ENCODE results near the gene ICAM5.
"Not testable (repeated sequence)": the region's sequence is repeated elsewhere in the genome, so short reads cannot be mapped to it uniquely, and the experiment has no call there.

Gene ICAM5
- 0 to 3.3 (median 1.8) reads per million in 9 experiments for total RNA-seq

DNA sequence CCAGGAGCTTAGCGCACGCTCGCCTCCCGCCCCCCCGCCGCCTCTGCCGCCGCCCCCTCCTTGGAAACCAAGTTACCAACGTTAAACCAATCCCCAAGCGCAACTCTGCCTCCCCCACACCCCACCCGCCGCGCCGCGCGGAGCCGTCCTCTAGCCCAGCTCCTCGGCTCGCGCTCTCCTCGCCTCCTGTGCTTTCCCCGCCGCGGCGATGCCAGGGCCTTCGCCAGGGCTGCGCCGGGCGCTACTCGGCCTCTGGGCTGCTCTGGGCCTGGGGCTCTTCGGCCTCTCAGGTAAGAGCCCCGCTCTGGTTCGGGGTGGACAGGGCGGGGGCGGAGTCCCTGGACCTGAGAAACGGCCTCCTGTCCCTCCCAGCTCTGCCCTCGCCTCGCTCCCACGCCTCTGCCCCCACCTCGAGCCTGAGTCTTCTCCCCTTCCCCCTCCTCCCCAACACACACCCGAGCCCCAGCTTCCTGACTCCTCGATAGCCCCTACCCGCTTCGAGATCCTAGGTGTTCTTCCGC is at the start of gene ICAM5:
TSS of gene ICAM5 (plus strand) at position 117 of the 521 bp plus-strand sequence. CDS start at position 209, 92 bp downstream.
- ATAC-seq (replicated peaks), result peak; percentile 16
- DNase-seq, result no peak
- H3K4me1 Mint-ChIP-seq (ENCODE audit: low read depth in 2 of 2), result peaks cover 49 to 60% of the 10 kb centered on the region in 2 donors
- peak within 1 kb of the TSS; percentile 55 to 66 for H3K27ac Mint-ChIP-seq
- peaks cover 29 to 74% of the 10 kb centered on the region in 2 donors for H3K27me3 Mint-ChIP-seq
- H3K9me3 Mint-ChIP-seq, result no peaks in the 10 kb centered on the region
- H3K36me3 Mint-ChIP-seq (ENCODE audit: insufficient read depth), result peaks cover 53% of the 10 kb centered on the region
- peak within 1 kb of the TSS; percentile 89 to 96 for H3K4me3 Mint-ChIP-seq

- H3K27ac Mint-ChIP-seq; DNase-seq; ATAC-seq (replicated peaks); H3K9me3 Mint-ChIP-seq; H3K27me3 Mint-ChIP-seq; H3K36me3 Mint-ChIP-seq (ENCODE audit: insufficient read depth); H3K4me3 Mint-ChIP-seq; H3K4me1 Mint-ChIP-seq (ENCODE audit: low read depth in 2 of 2): not testable (repeated sequence)
Measured at GRCh38 chr19:10241826-10242449, 47.8 kb upstream of the ICAM5 start.

GRCh38 chr19:10243606-10244005 is 46.1 kb upstream of the ICAM5 start:
- no peaks in the 10 kb centered on the region for H3K36me3 Mint-ChIP-seq (ENCODE audit: insufficient read depth)
- DNase-seq (no peak), ATAC-seq (replicated peaks) (no peak)
- H3K9me3 Mint-ChIP-seq, result no peaks in the 10 kb centered on the region
- no peak overlapping the region for H3K27ac Mint-ChIP-seq
- H3K27me3 Mint-ChIP-seq, result no peaks in the 10 kb centered on the region
- H3K4me1 Mint-ChIP-seq (ENCODE audit: low read depth in 2 of 2), result no peaks in the 10 kb centered on the region
- H3K4me3 Mint-ChIP-seq, result no peak overlapping the region

DNA sequence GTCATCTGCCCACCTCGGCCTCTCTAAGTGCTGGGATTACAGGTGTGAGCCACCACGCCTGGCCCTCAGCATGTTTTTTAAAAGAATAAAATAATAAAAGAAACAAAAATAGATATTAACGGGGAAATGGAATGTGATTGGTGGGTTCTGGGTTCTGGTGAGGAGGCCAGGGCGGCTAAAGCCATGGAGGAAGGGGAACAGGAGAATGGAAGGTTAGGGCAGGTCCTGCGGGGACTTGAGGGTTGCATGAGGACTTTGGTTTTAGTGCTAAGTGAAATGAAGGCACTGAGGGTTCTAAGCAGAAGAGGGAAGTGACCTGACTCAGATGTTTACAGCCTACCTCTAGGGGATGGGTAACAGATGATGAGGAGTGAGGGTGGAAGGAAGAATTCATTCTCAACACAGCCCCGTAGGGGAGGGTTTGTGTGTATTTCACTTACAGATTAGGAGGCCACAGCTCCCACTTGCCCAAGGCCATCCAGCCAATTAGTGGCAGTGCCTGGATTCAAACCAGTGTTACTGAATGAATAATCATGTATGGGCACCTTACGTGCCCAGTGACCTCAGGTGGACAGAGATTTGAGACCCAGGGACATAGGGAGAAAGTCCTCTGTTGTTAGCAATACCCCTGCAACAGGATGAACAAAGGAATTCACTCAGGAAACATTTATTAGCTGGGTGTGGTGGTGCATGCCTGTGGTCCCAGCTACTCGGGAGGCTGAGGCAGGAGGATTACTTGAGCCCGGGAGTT is 44.4 kb upstream of the ICAM5 start:
- H3K27ac Mint-ChIP-seq, result no peak overlapping the region
- no peak overlapping the region for H3K4me3 Mint-ChIP-seq
- H3K9me3 Mint-ChIP-seq, result no peaks in the 10 kb centered on the region

DNA sequence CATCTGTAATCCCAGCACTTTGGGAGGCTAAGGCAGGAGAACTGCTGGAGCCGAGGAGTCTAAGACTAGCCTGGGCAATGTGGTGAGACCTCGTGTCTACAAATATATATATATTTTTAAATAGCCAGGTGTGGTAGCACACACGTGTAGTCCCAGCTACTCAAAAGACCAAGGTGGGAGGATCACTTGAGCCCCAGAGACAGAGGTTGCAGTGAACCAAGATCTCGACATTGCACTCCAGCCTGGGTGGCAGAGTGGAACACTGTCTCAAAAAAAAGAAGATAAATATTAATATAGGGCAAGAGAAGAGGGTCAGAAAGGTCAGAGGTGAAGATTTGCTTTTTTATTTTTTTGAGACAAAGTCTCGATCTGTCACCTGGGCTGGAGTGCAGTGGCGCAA is 43.2 kb upstream of the ICAM5 start:
- Mint-ChIP-seq H3K27ac (no peak overlapping the region), H3K27me3 (no peaks in the 10 kb centered on the region), H3K4me1 (ENCODE audit: low read depth in 2 of 2) (peaks cover 0 to 6% of the 10 kb centered on the region in 2 donors), H3K36me3 (ENCODE audit: insufficient read depth) (peaks cover 5% of the 10 kb centered on the region), H3K4me3 (no peak overlapping the region), H3K9me3 (no peaks in the 10 kb centered on the region)
- ATAC-seq (replicated peaks) (no peak), DNase-seq (no peak)

More for the DNA sequence above, 44.4 kb upstream of the ICAM5 start:
- H3K36me3 Mint-ChIP-seq (ENCODE audit: insufficient read depth), result peaks cover 3% of the 10 kb centered on the region
- H3K4me1 Mint-ChIP-seq (ENCODE audit: low read depth in 2 of 2), result peaks cover 0 to 3% of the 10 kb centered on the region in 2 donors
- ATAC-seq (replicated peaks) (no peak), DNase-seq (no peak)
- H3K27me3 Mint-ChIP-seq, result no peaks in the 10 kb centered on the region

GRCh38 chr19:10251792-10252694 is 37.7 kb upstream of the ICAM5 start, which contains the start of gene MRPL4:
TSS of gene MRPL4 (plus strand) at chr19:10252214. CDS start at chr19:10252254, 40 bp downstream.
- Mint-ChIP-seq H3K36me3 (ENCODE audit: insufficient read depth) (peaks cover 39% of the 10 kb centered on the region), H3K9me3 (no peaks in the 10 kb centered on the region), H3K27ac (peak within 1 kb of the TSS; percentile 93 to 97), H3K27me3 (no peaks in the 10 kb centered on the region), H3K4me1 (ENCODE audit: low read depth in 2 of 2) (peaks cover 0 to 14% of the 10 kb centered on the region in 2 donors), H3K4me3 (peak within 1 kb of the TSS; percentile 96 to 97)
- ATAC-seq (replicated peaks) (peak; percentile 94), DNase-seq (peak; percentile 94 to 96 (median 94))

DNA sequence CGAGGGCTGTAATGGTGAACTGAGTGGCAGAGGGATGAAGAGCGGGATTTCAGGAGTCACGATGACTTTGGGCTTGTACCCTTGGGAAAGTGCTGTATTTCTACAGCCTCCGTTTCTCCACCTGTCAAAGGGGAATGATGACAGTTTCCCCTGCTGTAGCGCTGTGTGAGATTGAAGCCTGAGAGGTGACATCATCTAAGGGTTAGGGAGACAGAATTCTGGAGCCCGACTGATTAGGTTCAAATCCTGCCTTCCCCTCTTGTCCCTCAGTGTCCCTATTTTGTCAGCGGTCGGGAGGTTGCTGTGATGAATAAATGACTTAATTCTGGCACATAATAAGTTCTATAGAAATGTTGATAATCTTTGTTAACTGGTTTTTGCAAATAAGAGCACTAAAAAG is 37.0 kb upstream of the ICAM5 start:
- Mint-ChIP-seq H3K4me1 (ENCODE audit: low read depth in 2 of 2) (peaks cover 5 to 14% of the 10 kb centered on the region in 2 donors), H3K9me3 (no peaks in the 10 kb centered on the region)

GRCh38 chr19:10254244-10254643 is 35.5 kb upstream of the ICAM5 start:
- H3K36me3 Mint-ChIP-seq (ENCODE audit: insufficient read depth), result peaks cover 54% of the 10 kb centered on the region
- DNase-seq (no peak), ATAC-seq (replicated peaks) (no peak)
- H3K9me3 Mint-ChIP-seq, result no peaks in the 10 kb centered on the region
- H3K4me1 Mint-ChIP-seq (ENCODE audit: low read depth in 2 of 2), result peaks cover 5 to 14% of the 10 kb centered on the region in 2 donors
- H3K4me3 Mint-ChIP-seq, result peak overlapping the region in 1 of 2 donors; percentile 9
- peak overlapping the region in 1 of 2 donors; percentile 13 for H3K27ac Mint-ChIP-seq
- H3K27me3 Mint-ChIP-seq, result no peaks in the 10 kb centered on the region

More for the DNA sequence above, 37.0 kb upstream of the ICAM5 start:
- DNase-seq (no peak), ATAC-seq (replicated peaks) (no peak)
- peak overlapping the region; percentile 93 to 97 for H3K27ac Mint-ChIP-seq
- H3K36me3 Mint-ChIP-seq (ENCODE audit: insufficient read depth), result peaks cover 45% of the 10 kb centered on the region
- H3K4me3 Mint-ChIP-seq, result peak overlapping the region; percentile 96 to 97
- H3K27me3 Mint-ChIP-seq, result no peaks in the 10 kb centered on the region

DNA sequence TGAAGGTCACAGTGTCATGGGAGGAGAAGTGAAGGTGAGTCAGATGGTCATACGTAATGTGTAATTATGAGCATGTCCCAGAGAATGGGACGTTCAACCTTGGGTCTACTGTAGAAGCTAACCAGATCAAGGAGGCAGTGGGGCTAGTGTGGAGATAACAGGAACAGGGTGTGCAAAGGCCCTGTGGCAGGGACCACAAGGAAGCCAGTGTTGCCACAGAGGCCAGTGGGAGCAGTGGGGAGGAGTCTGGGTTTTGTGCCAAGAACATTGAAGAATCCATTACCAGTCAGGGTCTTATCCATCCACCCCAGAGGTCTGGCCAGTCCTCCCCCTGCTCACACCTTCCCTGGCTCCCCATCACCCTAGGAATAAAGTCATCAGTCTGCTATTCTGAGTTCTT is 34.4 kb upstream of the ICAM5 start:
- no peak overlapping the region for H3K4me3 Mint-ChIP-seq
- H3K27ac Mint-ChIP-seq, result no peak overlapping the region
- no peaks in the 10 kb centered on the region for H3K27me3 Mint-ChIP-seq
- ATAC-seq (replicated peaks), result no peak
- H3K36me3 Mint-ChIP-seq (ENCODE audit: insufficient read depth), result peaks cover 56% of the 10 kb centered on the region
- peaks cover 5 to 11% of the 10 kb centered on the region in 2 donors for H3K4me1 Mint-ChIP-seq (ENCODE audit: low read depth in 2 of 2)
- no peaks in the 10 kb centered on the region for H3K9me3 Mint-ChIP-seq
- no peak for DNase-seq

DNA sequence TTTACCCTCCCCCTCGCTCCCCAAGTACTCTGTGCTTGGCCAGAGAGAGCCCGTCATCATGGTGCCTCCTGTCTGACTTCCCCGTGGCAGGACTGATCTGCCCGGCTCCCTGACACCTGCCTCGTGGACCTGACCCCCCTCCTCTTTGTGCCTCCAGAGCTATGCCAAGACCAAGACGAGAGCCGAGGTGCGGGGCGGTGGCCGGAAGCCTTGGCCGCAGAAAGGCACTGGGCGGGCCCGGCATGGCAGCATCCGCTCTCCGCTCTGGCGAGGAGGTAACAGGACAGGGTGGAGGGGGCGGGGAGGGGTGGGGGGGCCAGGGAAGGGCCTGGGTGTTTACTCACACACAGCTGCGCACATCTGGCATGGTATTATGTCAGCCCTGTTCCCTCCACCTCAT is 33.2 kb upstream of the ICAM5 start:
- peaks cover 53% of the 10 kb centered on the region for H3K36me3 Mint-ChIP-seq (ENCODE audit: insufficient read depth)
- DNase-seq (no peak), ATAC-seq (replicated peaks) (no peak)
- no peaks in the 10 kb centered on the region for H3K9me3 Mint-ChIP-seq
- H3K4me3 Mint-ChIP-seq, result no peak overlapping the region
- H3K27me3 Mint-ChIP-seq, result no peaks in the 10 kb centered on the region
- H3K27ac Mint-ChIP-seq, result peak overlapping the region in 1 of 2 donors; percentile 28
- peaks cover 5 to 8% of the 10 kb centered on the region in 2 donors for H3K4me1 Mint-ChIP-seq (ENCODE audit: low read depth in 2 of 2)

GRCh38 chr19:10256970-10257615 is 32.7 kb upstream of the ICAM5 start:
- H3K9me3 Mint-ChIP-seq, result no peaks in the 10 kb centered on the region
- H3K4me1 Mint-ChIP-seq (ENCODE audit: low read depth in 2 of 2), result peaks cover 5 to 7% of the 10 kb centered on the region in 2 donors
- no peak overlapping the region for H3K4me3 Mint-ChIP-seq
- H3K27ac Mint-ChIP-seq, result peak overlapping the region in 1 of 2 donors; percentile 3
- H3K27me3 Mint-ChIP-seq, result no peaks in the 10 kb centered on the region
- H3K36me3 Mint-ChIP-seq (ENCODE audit: insufficient read depth), result peaks cover 48% of the 10 kb centered on the region
- no peak for ATAC-seq (replicated peaks)
- no peak for DNase-seq

GRCh38 chr19:10258080-10258710 is 31.6 kb upstream of the ICAM5 start:
- no peaks in the 10 kb centered on the region for H3K27me3 Mint-ChIP-seq

More at GRCh38 chr19:10258080-10258710, 31.6 kb upstream of the ICAM5 start:
- H3K36me3 Mint-ChIP-seq (ENCODE audit: insufficient read depth), result peaks cover 45% of the 10 kb centered on the region
- no peak overlapping the region for H3K4me3 Mint-ChIP-seq
- no peak for ATAC-seq (replicated peaks)
- DNase-seq, result no peak
- peaks cover 0 to 5% of the 10 kb centered on the region in 2 donors for H3K4me1 Mint-ChIP-seq (ENCODE audit: low read depth in 2 of 2)
- H3K9me3 Mint-ChIP-seq, result no peaks in the 10 kb centered on the region
- H3K27ac Mint-ChIP-seq, result no peak overlapping the region
